GM19455 (cell line): ENCODE data around the gene TMEM108.

ENCODE experiments used
- ATAC-seq: cut with Tn5 transposase; IDR thresholded peaks from one replicate; pipeline ENCODE4 v1.9.1; 2021; ENCODE audit not compliant: unreplicated experiment

TMEM108 gene

GRCh38 chr3:133270631-133271030 lies 232.4 kb downstream of the TMEM108 start:
- no peak for ATAC-seq

DNA sequence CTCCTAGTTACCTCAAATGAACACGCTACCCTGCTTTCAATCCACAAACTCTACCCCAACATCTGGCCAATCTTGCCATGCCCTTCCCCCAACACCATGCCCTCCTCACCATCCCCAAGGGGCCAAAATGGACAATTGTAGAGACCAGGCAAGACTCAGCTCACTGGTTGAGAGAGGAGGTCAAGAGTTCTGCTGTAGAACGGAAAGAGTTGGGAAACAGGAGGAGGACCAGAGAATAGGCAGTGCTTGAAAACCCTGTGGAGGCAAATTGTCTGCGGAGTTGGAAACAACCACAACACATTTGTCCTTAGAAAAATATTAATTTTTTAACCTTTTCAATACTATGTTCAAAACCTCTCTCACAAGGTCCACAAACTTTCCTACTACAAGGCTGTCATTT lies 232.9 kb downstream of the TMEM108 start:
- no peak for ATAC-seq

DNA sequence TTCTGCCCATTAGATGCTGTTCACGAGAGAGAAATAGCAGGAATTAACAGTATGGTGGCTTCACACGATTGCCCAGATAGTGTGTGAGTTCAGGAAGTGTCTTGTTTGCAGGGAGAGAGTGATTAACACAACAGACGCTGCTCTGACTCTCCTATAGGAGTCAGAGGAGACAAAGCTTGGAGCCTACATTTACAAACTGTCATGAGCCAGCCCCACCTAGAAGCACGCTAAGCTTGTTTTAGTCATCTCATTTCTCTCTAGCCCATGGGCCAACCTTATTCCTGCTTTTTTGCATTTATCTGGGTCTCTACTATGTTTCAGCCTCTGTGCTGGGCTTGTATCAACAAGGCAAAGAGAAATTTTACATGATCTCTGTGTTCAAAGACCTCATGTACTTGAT lies 233.3 kb downstream of the TMEM108 start:
- ATAC-seq = no peak

- ATAC-seq = no peak
These were observed 235.2 kb downstream of the TMEM108 start for GRCh38 chr3:133273346-133273745.

GRCh38 chr3:133274477-133274876 lies 236.3 kb downstream of the TMEM108 start:
- ATAC-seq = no peak

DNA sequence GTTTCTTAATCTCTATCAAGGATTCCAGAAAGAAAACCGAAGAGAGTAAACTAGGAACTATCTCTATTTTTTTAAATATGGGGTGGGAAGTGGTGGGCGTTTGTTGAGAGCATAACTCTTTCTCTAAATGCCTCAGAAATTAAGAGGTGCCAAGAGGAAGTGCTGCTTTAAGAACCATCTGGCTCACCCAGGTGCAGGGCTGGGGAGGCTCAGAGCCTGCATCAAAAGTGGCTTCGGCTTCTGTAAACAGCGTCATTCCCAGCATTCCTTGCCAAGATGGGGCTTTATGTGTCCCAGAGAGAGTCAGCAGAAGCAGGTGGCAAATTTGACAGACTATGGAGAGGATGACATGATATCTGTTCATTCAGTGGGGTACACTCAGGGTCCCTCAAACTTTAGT lies 238.4 kb downstream of the TMEM108 start:
- no peak for ATAC-seq

GRCh38 chr3:133277813-133278212 lies 239.6 kb downstream of the TMEM108 start:
- no peak for ATAC-seq

DNA sequence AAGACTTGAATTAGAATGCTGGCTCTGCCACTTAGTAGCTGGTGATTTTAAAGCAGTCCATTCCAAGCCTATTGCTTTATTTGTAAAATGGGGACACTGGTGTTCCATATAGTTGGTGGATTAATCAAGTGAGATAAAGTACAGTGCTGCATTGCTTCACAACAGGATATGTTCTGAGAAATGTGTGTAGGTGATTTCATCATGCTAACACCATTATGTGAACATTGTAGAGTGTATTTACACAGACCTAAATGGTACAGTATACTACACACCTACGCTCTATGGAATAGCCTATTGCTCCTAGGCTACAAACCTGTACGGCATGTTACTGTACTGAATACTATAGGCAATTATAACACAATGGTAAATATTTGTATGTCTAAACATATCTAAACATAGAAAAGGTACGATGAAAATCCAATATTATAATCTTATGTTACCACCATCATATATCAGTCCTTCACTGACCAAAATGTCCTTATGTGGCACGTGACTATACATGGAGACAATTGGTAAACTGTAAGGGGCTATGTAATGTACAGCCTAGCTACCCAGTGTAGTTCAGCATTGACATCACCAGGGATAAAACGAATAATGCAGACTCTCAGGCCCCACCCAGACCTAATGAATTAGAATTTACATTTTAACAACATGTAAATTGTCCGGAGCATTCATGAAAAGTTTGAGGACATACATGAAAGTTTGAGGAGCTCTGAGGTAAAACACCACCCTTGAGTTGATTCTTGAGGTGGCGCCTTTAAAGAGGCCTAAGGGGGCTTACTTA lies 240.3 kb downstream of the TMEM108 start:
- no peak for ATAC-seq

GRCh38 chr3:133280586-133280985 lies 242.4 kb downstream of the TMEM108 start:
- no peak for ATAC-seq

DNA sequence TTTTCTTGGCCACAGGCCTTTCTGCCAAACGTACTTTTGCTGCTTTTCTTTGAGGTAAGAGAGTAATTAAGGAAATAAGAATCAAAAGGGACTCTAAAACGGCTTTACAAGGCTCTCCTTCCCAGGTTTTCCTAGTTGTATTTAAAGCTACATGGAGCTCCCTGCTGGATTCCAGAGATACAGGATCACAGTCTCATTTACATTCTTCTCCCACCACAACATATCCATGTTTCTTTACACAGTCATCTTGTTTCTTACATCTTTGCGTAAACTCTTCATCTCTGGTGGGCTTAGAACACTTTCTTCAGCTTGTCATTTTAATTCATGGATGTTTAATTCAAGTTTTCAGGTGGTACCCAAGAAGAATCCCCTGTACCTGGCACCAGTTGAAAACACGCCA lies 244.0 kb downstream of the TMEM108 start:
- ATAC-seq = no peak

- ATAC-seq = no peak
These were observed 246.0 kb downstream of the TMEM108 start for GRCh38 chr3:133283958-133284807.

- ATAC-seq = no peak
These were observed 251.1 kb downstream of the TMEM108 start for GRCh38 chr3:133289322-133289721.

- ATAC-seq = no peak
These were observed 254.1 kb downstream of the TMEM108 start for GRCh38 chr3:133292296-133292695.

- no peak for ATAC-seq
These were observed 255.4 kb downstream of the TMEM108 start for GRCh38 chr3:133293397-133294110.

GRCh38 chr3:133294253-133294652 lies 256.1 kb downstream of the TMEM108 start:
- ATAC-seq = no peak

GRCh38 chr3:133295199-133295901 lies 257.2 kb downstream of the TMEM108 start:
- ATAC-seq = no peak

GRCh38 chr3:133295944-133296917 lies 258.0 kb downstream of the TMEM108 start:
- no peak for ATAC-seq

DNA sequence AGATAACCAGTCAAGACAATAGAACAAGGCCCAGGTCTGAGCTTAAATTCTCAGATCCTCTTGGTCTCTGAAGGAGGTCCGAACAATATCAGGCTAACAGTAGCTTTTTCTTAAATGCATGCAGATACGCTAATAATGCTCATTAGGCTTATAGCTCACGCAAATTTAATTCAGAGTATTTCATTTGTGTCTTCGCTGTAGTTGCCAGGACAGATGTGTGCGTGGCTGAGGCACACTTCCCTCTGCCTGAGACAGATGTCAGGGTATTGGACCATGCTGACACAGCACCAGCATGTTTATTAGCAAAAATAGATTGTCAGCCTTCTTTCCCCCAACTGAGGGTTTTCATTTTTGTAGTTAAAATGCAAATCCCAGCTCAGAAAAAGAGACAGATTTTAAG lies 258.8 kb downstream of the TMEM108 start:
- no peak for ATAC-seq

- no peak for ATAC-seq
These were observed 261.9 kb downstream of the TMEM108 start for GRCh38 chr3:133300102-133300501.

DNA sequence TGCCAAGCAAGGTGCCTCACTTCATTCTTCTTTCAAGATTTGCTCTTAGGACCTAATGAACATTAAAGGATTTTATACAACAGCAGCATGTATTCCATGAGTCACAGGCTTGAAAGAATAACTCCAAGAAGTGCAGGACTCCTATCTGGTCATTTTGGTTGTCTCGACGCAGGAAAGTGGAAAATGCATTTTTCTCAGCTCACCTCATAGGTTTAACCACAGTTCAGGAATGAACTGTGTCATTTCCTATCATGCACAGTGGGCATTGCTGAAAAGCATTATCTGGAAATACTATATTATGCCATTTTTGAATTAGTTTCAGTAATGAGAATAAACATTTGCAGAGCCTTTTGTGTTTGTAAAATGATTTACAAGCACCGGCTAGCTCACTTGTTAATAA lies 263.0 kb downstream of the TMEM108 start:
- no peak for ATAC-seq
